ENCODE data around the gene DNAH10.

The DNAH10 gene

DNA sequence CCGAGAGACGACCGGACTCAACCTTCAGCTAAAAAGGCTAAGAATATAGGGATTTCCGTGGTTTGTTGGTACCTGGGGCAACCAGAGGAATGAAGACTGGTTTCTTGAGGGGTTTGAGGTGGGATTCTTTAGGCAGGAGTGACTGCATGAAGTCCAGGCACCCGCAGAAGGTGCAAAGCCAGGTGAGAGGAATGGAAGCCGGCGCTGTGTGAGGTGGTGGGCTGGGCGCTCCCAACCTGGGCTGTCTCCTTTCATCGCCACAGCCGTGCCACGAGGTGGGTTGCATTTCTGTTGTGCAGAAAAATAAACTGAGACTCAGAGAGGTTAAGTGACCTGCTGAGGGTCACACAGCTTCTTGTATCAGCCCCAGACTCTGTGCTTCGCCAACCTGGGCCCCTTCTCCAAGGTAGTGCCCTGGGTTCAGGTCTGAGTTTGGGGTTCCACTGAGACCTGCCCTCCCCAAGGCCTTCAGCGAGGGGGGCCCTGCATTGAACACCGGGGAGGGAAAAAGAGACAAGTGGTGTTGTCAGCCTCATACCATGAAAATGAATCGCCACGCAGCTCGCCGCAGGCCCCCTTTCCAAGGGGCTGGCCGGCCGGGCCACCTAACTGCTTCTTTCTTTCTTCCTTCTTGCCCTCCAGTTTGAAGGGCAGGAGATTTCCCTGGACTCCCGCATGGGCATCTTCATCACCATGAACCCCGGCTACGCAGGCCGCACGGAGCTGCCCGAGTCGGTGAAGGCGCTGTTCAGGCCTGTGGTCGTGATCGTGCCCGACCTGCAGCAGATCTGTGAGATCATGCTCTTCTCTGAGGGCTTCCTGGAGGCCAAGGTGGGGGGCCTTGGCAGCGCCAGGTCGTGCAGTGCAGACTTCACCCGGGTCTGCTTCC, 88.4 kb downstream of the DNAH10 start:
- Histone ChIP-seq H3K27me3 (ENCODE audit: insufficient read depth, low read length) (no peaks in the 10 kb centered on the region; the same call in 1 of the 2 replicates), H3K36me3 (ENCODE audit: insufficient read depth, low read depth, low read length) (no peaks in the 10 kb centered on the region), H3K9me3 (ENCODE audit: insufficient read depth, low read depth, low read length) (no peaks in the 10 kb centered on the region), H3K27ac (ENCODE audit: low read length) (no peak overlapping the region), H3K4me3 (ENCODE audit: low read length) (no peak overlapping the region), H3K4me1 (ENCODE audit: insufficient read depth, low read length) (no peaks in the 10 kb centered on the region), H3K9ac (ENCODE audit: low read depth, low read length) (no peak overlapping the region)

DNA sequence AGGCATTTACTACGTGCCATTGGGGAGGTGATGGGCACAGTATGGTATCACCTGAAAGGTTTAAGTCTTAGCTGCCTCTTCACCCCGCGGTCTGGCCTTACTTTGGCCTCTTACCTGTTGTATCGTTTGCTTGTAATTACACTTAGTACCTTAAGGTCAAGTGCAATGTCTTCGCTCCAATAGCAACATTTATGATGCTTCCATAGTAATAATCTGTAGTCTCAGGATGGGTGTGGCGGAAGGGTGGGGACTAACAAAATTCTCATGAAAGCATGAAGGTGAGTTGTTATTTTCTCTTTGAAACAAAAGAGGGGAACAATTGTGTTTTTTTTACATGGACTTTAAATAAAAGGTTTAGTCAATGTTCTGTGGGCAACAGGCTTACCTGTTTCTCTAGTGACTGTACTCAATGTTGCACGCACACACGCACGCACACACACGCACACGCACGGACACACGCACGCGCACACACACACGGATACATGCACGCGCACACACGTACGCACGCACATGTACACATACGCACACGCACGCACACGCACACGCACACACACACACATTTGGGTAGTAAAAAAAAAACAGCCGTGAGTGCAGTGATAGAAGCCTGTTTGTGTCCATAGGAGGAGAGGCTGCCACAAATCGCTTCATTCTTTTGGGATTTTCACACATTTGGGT, 91.4 kb downstream of the DNAH10 start:
- no peak overlapping the region for H3K9ac ChIP-seq (ENCODE audit: low read depth, low read length)

DNA sequence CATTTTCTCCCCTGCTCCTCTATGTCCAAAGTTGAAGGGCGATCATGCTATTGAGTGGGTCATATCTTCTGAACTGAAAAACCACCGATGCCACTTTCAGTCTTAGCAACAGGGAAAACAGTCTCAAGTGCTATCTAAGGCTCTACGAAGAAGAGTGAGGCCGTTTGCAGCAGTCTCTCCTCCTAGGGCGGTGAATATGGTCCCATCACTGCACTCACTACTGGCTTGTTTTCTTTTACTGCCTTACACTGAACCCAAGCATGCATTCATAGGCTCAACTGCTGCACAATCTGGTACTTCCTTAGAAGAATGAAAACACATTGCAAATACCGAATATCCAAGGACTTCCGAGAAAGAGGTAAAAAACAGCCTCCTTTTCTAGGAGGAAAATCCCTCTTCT, 92.1 kb downstream of the DNAH10 start:
- Histone ChIP-seq H3K36me3 (ENCODE audit: insufficient read depth, low read depth, low read length) (no peaks in the 10 kb centered on the region), H3K27me3 (ENCODE audit: insufficient read depth, low read length) (no peaks in the 10 kb centered on the region; the same call in 1 of the 2 replicates), H3K4me1 (ENCODE audit: insufficient read depth, low read length) (no peaks in the 10 kb centered on the region)

More for the DNA sequence above, 91.4 kb downstream of the DNAH10 start:
- no peaks in the 10 kb centered on the region for H3K4me1 ChIP-seq (ENCODE audit: insufficient read depth, low read length)
- H3K9me3 ChIP-seq (ENCODE audit: insufficient read depth, low read depth, low read length) = no peaks in the 10 kb centered on the region
- no peaks in the 10 kb centered on the region for H3K36me3 ChIP-seq (ENCODE audit: insufficient read depth, low read depth, low read length)
- H3K27me3 ChIP-seq (ENCODE audit: insufficient read depth, low read length) = no peaks in the 10 kb centered on the region; the same call in 1 of the 2 replicates
- no peak overlapping the region for H3K27ac ChIP-seq (ENCODE audit: low read length)
- H3K4me3 ChIP-seq (ENCODE audit: low read length) = no peak overlapping the region

DNA sequence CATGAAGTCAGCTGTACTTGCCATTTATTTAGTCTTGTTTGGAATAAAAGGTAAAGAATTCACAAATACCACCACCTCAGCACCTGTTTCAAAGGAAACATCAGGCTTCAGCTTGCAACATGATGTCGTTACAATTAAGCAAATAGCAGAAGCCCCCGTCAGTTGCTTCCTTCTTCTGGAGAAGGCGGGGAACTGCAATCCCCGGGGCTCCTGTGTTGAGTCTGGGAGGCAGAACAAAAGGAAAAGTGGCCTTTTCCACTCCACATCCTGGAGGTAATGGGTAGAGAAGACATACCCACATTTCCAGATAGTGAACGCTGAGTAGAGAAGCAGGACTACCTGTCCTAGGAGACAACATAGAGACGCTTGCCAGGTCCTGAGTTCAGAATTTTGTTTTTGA, 92.8 kb downstream of the DNAH10 start:
- H3K27me3 ChIP-seq (ENCODE audit: insufficient read depth, low read length) = no peaks in the 10 kb centered on the region; the same call in 1 of the 2 replicates
- H3K36me3 ChIP-seq (ENCODE audit: insufficient read depth, low read depth, low read length) = no peaks in the 10 kb centered on the region
- H3K4me3 ChIP-seq (ENCODE audit: low read length) = no peak overlapping the region
- H3K27ac ChIP-seq (ENCODE audit: low read length) = no peak overlapping the region
- H3K4me1 ChIP-seq (ENCODE audit: insufficient read depth, low read length) = no peaks in the 10 kb centered on the region
- no peak overlapping the region for H3K9ac ChIP-seq (ENCODE audit: low read depth, low read length)
- H3K9me3 ChIP-seq (ENCODE audit: insufficient read depth, low read depth, low read length) = no peaks in the 10 kb centered on the region

More for the DNA sequence above, 92.1 kb downstream of the DNAH10 start:
- no peak overlapping the region for H3K27ac ChIP-seq (ENCODE audit: low read length)
- H3K9me3 ChIP-seq (ENCODE audit: insufficient read depth, low read depth, low read length) = no peaks in the 10 kb centered on the region
- no peak overlapping the region for H3K4me3 ChIP-seq (ENCODE audit: low read length)
- no peak overlapping the region for H3K9ac ChIP-seq (ENCODE audit: low read depth, low read length)

- H3K36me3 ChIP-seq (ENCODE audit: insufficient read depth, low read depth, low read length) = no peaks in the 10 kb centered on the region
- H3K9me3 ChIP-seq (ENCODE audit: insufficient read depth, low read depth, low read length) = no peaks in the 10 kb centered on the region
- H3K4me1 ChIP-seq (ENCODE audit: insufficient read depth, low read length) = no peaks in the 10 kb centered on the region
- H3K4me3 ChIP-seq (ENCODE audit: low read length) = no peak overlapping the region
- no peak overlapping the region for H3K9ac ChIP-seq (ENCODE audit: low read depth, low read length)
- H3K27me3 ChIP-seq (ENCODE audit: insufficient read depth, low read length) = no peaks in the 10 kb centered on the region
- no peak overlapping the region for H3K27ac ChIP-seq (ENCODE audit: low read length)
Measured at GRCh38 chr12:123856681-123857080, 94.6 kb downstream of the DNAH10 start.

- no peaks in the 10 kb centered on the region for H3K9me3 ChIP-seq (ENCODE audit: insufficient read depth, low read depth, low read length)
- H3K4me3 ChIP-seq (ENCODE audit: low read length) = no peak overlapping the region
- no peaks in the 10 kb centered on the region for H3K4me1 ChIP-seq (ENCODE audit: insufficient read depth, low read length)
- H3K27ac ChIP-seq (ENCODE audit: low read length) = no peak overlapping the region
- no peaks in the 10 kb centered on the region for H3K36me3 ChIP-seq (ENCODE audit: insufficient read depth, low read depth, low read length)
- no peak overlapping the region for H3K9ac ChIP-seq (ENCODE audit: low read depth, low read length)
- no peaks in the 10 kb centered on the region for H3K27me3 ChIP-seq (ENCODE audit: insufficient read depth, low read length)
Measured at GRCh38 chr12:123858176-123858575, 96.1 kb downstream of the DNAH10 start.

DNA sequence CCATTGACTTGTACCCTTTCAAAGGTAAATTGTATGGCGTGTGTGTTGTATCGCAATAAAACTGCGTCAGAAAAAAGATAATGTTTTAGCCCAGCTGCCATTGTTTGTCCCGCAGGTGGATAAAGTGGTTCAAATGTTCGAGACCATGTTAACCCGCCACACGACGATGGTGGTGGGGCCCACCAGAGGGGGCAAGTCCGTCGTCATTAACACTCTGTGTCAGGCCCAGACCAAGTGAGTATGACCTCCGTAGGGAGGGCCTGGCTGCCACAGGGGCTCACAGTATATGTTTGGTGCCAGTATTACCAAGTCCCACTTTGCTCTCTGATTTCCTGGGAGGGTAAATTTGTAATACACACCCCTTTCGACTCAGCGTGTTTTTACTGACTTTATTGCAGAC, 96.9 kb downstream of the DNAH10 start:
- Histone ChIP-seq H3K4me3 (ENCODE audit: low read length) (no peak overlapping the region), H3K27ac (ENCODE audit: low read length) (no peak overlapping the region), H3K9me3 (ENCODE audit: insufficient read depth, low read depth, low read length) (no peaks in the 10 kb centered on the region), H3K9ac (ENCODE audit: low read depth, low read length) (no peak overlapping the region), H3K27me3 (ENCODE audit: insufficient read depth, low read length) (no peaks in the 10 kb centered on the region), H3K36me3 (ENCODE audit: insufficient read depth, low read depth, low read length) (no peaks in the 10 kb centered on the region), H3K4me1 (ENCODE audit: insufficient read depth, low read length) (no peaks in the 10 kb centered on the region)

DNA sequence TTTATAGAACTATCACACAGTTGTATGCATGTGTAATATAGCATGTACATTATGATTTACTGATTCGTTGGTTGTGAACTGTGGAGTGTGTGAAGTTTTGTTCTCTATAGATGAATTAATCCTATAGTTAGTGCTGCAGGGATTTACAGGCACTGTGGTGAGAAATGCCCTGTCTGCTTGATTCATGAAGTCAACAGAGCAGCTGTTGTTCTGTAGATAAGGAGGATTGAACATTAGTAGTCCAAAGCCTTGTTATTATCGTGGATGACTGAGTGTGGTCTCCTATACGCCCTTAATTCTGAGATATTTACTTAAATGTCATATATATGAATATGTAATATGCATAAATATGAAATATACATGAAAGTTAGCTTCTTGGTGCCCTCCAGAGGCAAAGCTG, 98.3 kb downstream of the DNAH10 start:
- H3K4me1 ChIP-seq (ENCODE audit: insufficient read depth, low read length) = no peaks in the 10 kb centered on the region

GRCh38 chr12:123861392-123861791, 99.3 kb downstream of the DNAH10 start:
- no peaks in the 10 kb centered on the region for H3K9me3 ChIP-seq (ENCODE audit: insufficient read depth, low read depth, low read length)
- no peak overlapping the region for H3K27ac ChIP-seq (ENCODE audit: low read length)
- no peak overlapping the region for H3K4me3 ChIP-seq (ENCODE audit: low read length)
- H3K27me3 ChIP-seq (ENCODE audit: insufficient read depth, low read length) = no peaks in the 10 kb centered on the region
- no peak overlapping the region for H3K9ac ChIP-seq (ENCODE audit: low read depth, low read length)
- H3K4me1 ChIP-seq (ENCODE audit: insufficient read depth, low read length) = no peaks in the 10 kb centered on the region
- no peaks in the 10 kb centered on the region for H3K36me3 ChIP-seq (ENCODE audit: insufficient read depth, low read depth, low read length)

More for the DNA sequence above, 98.3 kb downstream of the DNAH10 start:
- no peak overlapping the region for H3K27ac ChIP-seq (ENCODE audit: low read length)
- H3K27me3 ChIP-seq (ENCODE audit: insufficient read depth, low read length) = no peaks in the 10 kb centered on the region
- no peaks in the 10 kb centered on the region for H3K9me3 ChIP-seq (ENCODE audit: insufficient read depth, low read depth, low read length)
- no peak overlapping the region for H3K9ac ChIP-seq (ENCODE audit: low read depth, low read length)
- H3K36me3 ChIP-seq (ENCODE audit: insufficient read depth, low read depth, low read length) = no peaks in the 10 kb centered on the region
- H3K4me3 ChIP-seq (ENCODE audit: low read length) = no peak overlapping the region

DNA sequence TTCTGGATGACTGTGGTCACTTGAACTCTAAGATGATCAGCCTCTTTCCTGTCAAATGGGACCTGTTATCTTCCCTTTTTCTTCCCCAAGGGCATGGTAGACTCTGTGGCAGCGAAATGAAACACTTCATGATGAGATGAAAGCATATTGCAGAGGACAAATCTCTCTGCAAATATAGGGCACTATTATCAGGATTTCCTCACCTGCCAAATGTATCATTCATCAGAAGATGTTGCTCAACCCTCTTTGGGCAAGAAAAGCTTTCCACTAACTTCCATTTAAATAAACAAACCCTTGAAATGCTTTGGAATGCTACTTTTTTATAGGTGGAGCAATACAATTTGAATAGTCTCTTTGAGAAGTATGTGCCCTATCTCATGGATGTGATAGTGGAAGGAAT, 105.0 kb downstream of the DNAH10 start:
- no peak overlapping the region for H3K4me3 ChIP-seq (ENCODE audit: low read length)
- no peaks in the 10 kb centered on the region for H3K9me3 ChIP-seq (ENCODE audit: insufficient read depth, low read depth, low read length)
- no peak overlapping the region for H3K9ac ChIP-seq (ENCODE audit: low read depth, low read length)
- peaks cover 8% of the 10 kb centered on the region; the same call in 1 of the 2 replicates for H3K27me3 ChIP-seq (ENCODE audit: insufficient read depth, low read length)
- no peaks in the 10 kb centered on the region for H3K36me3 ChIP-seq (ENCODE audit: insufficient read depth, low read depth, low read length)
- no peak overlapping the region for H3K27ac ChIP-seq (ENCODE audit: low read length)
- no peaks in the 10 kb centered on the region for H3K4me1 ChIP-seq (ENCODE audit: insufficient read depth, low read length)

DNA sequence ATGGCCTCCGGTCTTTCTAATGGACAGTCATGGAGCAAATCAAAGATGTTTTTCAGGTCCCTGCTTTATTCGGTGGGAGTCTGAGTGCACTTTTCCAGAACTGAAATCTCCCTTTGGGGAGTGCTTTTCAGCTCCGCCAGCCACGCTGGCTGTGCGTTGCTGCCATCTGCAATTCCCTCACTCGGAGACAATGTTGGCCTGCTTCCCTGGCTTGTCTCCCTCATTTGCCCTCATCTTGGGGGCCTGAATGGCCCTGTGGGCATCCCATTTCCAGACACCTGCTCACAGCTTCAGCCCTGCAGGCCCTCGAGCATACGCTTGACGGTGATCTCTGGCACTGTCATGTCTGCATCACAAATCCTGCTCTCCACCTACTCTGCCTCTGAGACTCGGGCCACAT, 106.7 kb downstream of the DNAH10 start:
- Histone ChIP-seq H3K27me3 (ENCODE audit: insufficient read depth, low read length) (peaks cover 16% of the 10 kb centered on the region; the same call in 1 of the 2 replicates), H3K27ac (ENCODE audit: low read length) (no peak overlapping the region), H3K9me3 (ENCODE audit: insufficient read depth, low read depth, low read length) (no peaks in the 10 kb centered on the region), H3K9ac (ENCODE audit: low read depth, low read length) (no peak overlapping the region), H3K4me3 (ENCODE audit: low read length) (no peak overlapping the region), H3K4me1 (ENCODE audit: insufficient read depth, low read length) (no peaks in the 10 kb centered on the region), H3K36me3 (ENCODE audit: insufficient read depth, low read depth, low read length) (no peaks in the 10 kb centered on the region)

GRCh38 chr12:123873793-123874192, 111.7 kb downstream of the DNAH10 start:
- H3K9me3 ChIP-seq (ENCODE audit: insufficient read depth, low read depth, low read length) = no peaks in the 10 kb centered on the region
- H3K27me3 ChIP-seq (ENCODE audit: insufficient read depth, low read length) = peaks cover 13% of the 10 kb centered on the region; the same call in 1 of the 2 replicates
- H3K4me3 ChIP-seq (ENCODE audit: low read length) = no peak overlapping the region
- no peaks in the 10 kb centered on the region for H3K36me3 ChIP-seq (ENCODE audit: insufficient read depth, low read depth, low read length)
- H3K9ac ChIP-seq (ENCODE audit: low read depth, low read length) = no peak overlapping the region
- no peak overlapping the region for H3K27ac ChIP-seq (ENCODE audit: low read length)
- H3K4me1 ChIP-seq (ENCODE audit: insufficient read depth, low read length) = no peaks in the 10 kb centered on the region
